Measurements from ENCODE around the gene SRXN1. TPM values are rescaled to one million over a fixed set of nuclear protein-coding genes. Genes with fewer than 3 reads are reported as not detected.
"Not testable (repeated sequence)": the region's sequence is repeated elsewhere in the genome, so short reads cannot be mapped to it uniquely, and the experiment has no call there.

The SRXN1 gene
- total RNA-seq, 1 donor from 2014 or later, result 13.2 TPM

DNA sequence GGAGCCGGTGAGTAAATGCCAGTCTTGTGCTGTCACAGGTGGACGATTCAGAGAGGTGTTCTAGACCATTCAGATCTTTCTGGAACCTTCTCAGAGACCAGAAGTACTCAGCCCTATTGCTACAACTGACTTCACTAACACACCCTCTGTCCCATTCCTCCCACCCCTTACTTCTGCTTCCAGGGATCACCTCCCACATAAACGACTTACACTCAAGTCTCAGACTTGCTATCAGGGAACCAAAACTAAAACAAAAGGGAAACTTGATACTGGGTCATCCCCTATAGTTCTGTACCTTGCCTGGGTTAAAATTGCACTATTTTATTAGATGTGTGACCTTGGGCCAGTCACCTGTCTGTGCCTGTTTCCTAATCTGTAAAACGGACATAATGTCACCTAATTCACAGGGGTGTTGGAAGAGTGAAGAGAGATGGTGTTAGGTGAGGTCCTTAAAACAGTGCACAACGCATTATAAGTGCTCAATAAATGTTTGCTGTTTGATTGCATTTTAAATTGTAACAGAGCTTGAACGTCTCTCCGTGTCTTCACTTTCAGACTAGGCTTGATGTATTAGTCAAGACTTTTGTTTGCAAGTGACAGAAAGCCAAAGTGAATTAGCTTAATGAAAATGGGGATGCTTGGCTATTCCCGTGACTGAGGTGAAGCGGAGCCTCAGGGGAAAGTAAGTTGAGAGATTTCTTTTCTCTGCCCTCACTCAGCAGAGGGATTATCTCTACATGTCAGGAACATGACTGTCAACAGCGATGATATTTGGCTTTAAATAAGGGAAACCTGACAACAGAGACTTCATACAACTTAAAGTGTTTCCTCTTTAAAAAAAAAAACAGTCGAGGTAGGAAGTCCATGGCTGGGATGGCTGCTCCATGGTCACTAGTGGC is 3.0 kb upstream of the SRXN1 start:
- no peak for DNase-seq

DNA sequence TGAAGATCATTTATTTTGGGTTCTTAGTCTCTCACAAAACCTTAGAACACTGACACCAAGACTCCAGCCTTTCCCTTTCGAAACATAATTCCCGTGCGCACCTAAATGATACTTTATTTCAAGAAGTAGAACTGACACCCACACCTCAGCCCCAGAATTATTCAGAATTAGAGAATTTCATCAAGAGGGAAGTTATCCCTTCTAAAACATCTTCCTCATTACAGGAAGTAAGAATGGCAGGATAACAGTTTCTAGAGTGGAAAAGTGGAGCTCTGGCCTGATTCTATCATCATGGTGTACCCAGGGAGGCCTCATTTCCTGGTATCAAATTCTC is 1.4 kb upstream of the SRXN1 start:
- no peak for DNase-seq

DNA sequence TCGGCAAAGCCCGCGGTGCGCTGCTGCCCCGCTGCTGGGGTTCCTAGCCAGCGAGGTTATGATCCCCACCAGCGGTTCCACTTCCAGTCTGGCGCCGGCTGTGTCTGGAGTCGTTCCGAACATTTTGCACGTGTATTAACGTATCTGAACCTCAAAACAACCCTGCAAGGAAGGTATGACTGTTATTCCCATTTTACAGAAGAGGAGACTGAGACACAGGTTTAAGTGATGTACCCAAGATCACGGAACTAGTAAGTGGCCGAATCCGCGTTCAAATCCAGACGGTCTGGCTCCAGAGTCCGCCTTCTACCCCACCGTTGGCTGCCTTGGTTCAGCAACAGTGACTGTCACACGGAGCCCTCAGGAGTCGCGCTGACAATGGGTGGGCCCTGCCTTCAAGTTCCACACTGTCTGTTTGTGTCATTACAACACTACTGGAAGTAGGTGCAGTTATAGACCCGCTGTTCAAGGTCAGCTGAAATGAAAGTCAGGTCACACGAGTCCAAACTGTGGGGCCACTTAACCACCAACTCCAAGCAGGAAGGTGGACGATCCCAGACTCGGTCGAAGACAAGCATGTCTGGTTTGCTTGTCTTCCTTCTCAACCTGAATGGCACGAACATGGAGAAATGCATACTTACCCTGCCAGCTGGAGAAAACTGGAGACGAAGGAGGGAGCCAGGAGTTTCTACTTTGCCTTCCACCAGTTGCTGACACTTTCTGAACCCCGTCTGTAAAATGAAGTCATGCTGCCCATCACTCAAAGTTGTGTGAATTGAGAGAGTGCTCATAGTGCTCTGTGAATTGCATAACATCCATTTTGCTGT is 803 bp upstream of the SRXN1 start:
- DNase-seq, result no peak

DNA sequence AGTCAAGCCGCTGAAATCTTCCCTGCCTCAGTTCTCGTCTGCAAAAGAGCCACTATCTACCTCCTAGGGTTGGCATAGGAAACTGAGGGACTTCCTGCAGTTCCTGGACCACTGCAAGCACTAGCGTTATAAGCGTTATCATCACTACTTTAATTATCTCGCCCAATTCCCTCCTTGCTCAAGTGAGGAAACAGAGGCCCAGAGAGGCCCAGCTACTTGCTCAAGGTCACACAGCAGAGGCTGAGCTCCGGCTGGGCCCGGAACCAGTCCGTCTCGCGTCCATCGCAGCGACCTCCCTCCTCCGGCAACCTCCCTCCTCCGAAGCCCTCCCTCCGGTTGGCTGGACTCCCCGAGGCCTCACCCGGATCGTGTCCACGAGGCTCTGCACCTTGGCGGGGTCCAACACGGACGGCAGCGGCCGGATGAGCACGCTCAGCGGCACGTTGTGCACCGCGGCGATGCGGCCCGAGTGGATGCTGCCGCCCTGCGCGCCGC is 338 bp downstream of the SRXN1 start:
- peak; percentile 38 for DNase-seq

DNA sequence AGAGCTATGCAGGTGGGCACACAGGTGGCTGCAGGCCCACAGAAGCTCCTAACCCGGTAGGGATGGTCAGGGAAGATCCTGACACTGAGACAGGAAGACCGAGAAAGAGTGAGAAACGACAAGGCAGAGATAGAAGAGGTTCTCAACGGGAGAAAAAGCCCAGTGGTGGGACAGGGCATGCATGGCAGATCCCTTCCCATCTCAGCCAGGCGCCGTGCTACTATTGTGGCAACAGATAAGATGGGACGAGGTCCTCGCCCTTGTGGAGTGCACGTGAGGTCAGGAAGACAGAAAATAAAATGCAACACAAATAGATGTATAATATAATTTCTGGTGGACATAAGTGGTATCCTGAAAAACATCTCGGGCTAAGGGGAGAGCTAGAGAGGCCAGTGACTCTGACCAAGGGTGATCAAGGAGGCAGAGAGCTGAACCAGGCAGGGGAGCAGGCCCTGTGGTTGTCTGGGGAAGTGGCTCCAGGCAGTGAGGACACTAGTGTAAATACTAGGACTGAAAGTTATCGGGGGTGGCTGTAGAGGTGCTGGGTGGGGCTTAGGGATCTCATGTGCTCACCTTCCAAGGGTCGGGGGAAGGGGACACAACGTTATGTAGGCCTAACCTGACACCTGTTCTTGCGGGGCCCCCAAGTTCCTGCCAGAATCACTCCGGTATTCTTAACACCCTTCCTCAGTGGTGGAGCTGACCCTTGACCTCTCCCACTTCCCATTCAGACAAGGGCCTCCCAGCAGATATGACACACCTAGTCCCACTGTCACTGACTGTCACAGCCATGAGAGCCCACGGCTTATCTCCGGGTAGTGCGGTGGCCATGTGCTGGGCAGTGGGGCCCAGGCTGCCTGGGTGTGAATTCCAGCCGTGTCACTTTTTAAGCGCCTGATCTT is 1.0 kb downstream of the SRXN1 start:
- no peak for DNase-seq

DNA sequence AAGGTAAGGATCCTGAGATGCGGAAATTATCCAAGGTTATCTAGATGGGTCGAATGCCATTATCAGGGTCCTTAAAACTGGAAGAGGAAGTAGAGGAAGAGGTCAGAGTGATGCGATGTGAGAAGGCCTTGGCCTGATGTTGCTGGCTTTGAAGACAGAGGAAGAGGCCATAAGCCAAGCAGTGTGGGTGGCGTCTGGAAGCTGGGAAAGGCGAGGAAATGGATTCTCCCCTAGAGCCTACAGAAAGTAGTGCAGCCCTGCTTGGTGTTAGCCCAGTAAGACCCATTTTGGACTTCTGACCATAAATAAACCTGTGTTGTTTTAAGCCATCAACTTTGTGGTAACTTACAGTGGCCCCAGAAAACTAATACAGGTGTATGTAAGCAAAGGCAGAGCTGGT is 2.0 kb downstream of the SRXN1 start:
- no peak for DNase-seq

DNA sequence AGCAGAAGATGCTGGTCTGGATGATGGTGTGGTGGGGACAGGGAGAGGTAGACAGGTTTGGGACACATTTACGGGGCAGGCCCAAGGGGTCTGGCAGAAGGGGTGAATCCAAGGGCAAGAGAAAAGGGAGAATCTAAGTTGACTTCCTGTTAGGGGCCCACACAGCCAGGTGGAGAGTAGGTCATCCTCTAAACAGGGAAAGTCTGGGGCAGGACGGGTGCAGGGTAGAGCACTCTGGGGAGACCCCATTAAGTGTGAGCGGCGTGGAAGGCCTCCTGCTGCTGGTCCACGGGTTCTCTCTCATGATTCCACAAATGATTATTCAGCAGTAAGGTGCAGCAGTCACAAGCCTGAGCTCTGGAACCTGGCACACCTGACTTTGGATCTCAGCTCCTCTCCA is 2.7 kb downstream of the SRXN1 start:
- DNase-seq, result no peak

DNA sequence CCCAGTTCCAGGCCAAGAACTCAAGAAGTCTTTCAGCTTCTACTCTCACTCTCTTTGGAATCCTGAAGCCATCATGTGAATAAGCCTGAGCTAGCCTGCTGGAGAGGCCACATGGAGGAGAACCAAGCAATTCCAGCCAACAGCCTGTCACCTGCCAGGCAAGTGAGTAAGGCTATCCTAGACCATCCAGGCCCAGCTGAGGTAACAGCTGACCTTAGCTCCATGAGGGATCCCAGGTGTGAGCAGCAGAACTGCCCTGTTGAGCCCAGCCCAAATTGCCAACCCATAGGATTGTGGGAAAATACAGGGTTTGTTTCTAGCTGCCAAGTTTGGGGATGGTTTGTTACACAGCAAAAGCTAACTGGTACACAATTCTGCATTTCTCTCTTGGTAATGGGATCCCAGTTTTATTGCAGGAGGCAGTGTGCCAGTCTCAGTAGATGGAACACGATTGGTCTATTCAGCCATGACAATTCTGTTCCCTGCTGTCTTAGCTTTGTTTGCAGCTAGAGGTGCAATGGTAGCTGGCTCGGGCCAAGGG is 5.5 kb downstream of the SRXN1 start:
- DNase-seq, result no peak

DNA sequence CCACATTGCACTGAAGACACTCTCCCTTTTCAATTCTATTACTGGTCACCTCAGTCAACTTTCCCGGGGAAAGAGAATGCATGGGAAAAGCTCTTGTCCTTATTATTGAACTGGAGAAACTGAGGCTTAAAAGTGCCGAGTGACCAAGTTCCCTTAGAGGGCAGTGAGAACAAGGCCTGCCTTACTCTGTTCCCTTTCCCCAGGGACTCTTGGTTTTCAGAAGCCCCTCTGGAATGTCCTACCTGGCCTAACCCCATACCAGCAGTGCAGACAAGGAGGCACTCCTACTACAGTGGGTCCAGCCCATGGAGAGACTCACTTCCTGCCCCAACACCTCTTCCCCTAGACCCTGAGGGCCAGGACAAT is 6.1 kb downstream of the SRXN1 start:
- DNase-seq, result no peak

DNA sequence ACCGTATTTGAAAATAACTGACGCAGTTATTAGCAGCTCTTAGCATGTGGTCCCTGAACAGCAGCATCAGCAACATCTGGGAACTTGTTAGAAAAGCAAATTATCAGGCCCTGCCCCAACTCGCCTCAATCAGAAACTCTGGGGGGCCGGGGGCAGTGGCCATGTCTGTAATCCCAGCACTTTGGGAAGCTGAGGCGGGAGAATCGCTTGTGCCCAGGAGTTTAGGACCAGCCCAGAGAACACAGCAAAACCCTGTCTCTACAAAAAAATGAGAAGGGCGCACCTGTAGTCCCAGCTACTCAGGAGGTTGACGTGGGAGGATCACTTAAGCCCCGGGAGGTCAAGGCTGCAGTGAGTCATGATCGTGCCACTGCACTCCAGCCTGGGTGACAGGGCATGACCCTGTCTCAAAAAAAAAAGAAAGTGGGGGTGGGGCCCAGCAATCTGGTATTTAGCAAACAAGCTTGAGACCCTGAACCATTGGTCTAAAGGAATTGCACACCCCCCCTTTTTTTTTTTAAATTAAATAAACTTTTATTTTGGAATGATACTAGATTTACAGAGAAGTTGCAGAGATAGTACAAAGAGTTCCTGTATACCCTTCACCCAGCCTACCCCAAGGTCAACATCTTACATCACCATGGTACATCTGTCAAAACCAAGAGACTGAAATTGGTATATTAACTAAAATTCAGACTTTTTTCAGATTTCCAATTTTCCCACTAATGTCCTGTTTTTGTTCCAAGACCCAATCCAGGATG is 6.7 kb downstream of the SRXN1 start:
- no peak for DNase-seq

DNA sequence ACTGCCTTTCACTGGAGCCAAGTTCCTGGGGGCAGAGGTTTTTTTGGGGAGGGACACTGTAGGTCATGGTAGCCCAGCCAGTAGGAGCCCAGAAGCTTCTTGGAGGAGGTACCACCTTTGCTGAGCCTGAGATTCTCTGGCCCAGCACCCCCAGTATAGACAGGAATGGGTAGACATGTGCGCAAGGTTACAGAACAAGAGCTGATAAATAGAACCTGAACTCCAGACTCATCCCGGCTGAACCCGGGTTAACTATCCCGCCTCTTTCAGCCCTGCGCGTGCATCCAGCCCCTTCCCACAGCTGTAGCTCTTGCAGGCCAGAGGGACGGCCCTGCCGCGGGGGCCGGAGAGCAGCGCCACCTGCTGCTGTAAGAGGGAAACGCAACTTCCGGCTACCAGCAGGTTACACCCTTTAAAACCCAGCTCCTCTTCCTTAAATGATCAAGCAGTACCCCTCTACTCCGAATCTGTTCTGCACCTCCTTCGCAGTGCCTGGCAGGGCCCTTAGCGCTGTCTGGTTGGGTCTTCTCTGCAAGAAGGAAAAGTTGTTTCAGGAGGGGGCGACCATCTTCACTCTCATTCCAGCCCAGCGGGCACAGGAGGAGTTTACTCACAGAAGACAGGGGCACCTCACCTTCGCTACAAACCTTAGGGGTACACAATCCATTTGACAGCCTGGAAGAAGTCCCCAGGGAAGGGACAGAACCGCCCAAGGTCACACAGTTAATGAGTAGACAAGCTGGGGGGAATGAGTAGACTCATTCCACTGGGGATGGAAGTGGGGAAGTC is 7.5 kb downstream of the SRXN1 start:
- DNase-seq, result peak; percentile 91

DNA sequence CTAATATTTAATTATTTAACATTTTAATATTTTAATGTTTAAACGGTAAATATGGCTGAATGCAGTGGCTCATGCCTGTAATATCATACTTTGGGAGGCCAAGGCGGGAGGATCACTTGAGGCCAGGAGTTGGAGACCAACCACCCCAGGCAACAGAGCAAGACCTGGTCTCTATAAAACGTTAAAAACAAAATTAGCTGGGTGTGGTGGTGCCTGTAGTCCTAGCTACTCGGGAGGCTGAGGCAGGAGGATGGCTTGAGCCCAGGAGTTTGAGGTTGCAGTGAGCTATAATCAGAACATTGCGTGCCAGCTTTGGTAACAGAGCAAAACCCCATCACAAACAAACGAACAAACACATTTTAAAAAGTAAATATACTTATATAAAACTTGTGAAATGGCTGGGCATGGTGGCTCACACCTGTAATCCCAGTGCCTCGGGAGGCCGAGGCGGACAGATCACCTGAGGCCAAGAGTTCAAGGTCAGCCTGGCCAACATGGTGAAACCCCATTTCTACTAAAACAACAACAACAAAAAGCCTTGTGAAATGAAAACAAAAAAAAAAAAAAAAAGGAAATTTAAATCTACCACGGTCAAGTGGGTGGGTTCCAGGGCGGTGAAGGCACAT is 8.2 kb downstream of the SRXN1 start:
- DNase-seq, result no peak

DNA sequence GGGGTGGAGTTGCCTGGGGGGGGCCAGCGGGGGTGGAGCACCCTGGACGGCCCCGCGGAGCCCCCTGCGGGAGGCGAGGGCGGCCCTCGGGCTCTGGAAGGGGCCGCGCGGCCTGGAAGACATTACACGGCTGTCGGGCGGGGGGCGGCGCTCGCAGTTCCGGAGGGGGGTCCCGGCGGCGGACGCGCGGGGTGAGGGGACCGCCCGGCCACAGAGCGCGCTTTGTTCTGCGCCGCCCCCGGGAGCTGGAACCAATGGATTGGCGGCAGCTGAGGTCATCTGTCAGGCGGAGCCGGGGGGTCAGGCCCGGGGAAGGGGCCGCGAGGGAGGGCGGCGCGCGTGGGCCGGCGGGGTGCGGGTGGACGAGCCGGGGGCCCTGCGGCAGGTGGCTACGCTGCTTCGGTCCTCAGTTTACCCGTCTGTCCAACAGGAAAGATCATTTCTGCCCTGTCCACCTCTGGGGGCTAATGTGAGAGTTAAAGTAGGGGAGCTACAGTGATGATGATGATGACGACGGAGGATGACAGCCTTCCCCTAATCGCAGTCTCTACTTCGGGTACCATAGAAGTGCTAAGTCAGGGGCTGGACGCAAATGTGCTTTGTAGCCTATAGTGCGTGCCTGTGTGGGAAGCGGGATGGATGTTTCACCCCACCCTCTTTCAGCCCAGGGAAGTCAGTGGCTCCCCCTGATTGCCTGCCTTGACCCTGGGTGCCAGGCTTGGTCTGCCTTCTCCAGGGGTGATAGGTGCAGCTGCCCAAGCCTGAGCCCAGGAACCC is 10.4 kb downstream of the SRXN1 start:
- peak; percentile 79 for DNase-seq

DNA sequence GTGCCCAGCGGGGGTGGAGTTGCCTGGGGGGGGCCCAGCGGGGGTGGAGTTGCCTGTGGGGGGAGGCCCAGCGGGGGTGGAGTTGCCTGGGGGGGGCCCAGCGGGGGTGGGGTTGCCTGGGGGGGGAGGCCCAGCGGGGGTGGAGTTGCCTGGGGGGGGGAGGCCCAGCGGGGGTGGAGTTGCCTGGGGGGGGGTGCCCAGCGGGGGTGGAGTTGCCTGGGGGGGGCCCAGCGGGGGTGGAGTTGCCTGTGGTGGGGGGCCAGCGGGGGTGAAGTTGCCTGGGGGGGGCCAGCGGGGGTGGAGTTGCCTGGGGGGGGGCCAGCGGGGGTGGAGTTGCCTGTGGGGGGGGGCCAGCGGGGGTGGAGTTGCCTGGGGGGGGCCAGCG is 11.0 kb downstream of the SRXN1 start:
- not testable (repeated sequence) for DNase-seq

DNA sequence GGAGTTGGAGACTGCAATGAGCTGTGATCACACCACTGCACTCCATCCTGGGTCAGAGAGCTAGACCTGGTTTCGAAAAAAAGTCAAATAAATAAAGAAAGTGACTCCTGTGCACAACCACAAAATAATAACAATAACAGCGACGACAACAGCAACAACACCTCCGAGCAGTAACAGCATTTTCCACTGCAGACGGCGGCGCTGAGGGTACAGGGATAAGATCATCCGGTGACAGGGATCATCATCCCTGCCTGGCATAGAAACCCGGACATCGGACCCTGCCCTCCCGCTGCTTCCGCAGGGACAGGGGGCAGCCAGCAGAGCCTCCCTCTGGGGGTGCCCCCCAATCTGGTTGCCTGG is 11.5 kb downstream of the SRXN1 start:
- no peak for DNase-seq

DNA sequence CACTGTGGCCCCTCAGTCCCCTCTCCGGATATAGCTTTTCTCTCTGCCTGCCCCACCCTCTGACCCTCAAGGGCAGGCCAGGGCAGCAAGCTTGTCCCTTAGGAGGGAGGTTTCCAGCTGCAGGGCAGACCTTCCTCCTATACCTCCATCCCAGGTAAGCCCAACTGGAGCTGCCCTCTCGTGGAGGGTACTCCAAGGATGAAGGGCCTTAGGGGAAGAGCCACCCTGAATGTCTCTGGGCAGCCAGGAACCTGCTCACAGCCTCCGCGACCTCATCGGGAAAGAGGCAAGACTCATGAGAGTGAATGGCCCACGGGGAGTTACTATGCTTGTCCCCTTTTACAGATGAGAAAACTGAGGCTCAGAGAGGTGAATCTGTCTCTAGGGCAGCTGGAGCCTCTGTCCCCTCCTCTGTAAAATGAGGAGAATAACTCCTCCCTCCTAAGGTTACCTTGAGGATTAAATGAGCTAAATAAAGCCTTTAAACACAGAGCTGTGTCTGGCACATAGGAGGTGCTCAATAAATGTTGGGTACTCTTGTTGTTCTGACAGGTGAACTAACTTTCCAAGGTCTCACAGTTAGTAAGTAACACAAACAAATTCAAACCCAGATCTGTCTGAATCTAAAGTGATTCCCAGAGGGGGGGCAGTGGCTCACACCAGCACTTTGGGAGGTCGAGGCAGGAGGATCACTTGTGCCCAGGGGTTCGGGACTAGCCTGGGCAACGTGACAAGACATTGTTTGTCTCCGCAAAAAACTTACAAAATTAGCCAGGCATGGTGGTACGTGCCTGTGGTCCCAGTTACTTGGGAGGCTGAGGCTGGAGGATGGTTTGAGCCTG is 12.1 kb downstream of the SRXN1 start:
- DNase-seq, result no peak

DNA sequence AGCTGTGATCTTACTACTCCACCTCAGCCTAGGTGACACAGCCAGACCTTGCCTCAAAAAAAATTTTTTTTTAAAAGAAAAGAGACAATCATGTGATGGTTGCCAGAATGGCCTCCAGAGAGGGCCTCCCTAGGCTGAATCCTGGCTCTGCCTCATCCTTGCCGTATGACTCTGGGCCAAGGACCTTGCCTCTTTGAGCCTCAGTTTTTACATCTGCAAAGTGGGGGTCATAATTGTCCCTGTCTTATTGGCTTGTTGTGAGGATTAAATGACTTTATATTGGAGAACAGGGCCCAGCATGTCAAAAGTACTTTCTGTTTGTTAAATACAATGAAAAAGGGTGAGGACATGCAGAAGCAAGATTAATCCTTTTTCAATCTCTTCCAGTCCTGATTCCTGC is 14.4 kb downstream of the SRXN1 start:
- DNase-seq, result no peak

DNA sequence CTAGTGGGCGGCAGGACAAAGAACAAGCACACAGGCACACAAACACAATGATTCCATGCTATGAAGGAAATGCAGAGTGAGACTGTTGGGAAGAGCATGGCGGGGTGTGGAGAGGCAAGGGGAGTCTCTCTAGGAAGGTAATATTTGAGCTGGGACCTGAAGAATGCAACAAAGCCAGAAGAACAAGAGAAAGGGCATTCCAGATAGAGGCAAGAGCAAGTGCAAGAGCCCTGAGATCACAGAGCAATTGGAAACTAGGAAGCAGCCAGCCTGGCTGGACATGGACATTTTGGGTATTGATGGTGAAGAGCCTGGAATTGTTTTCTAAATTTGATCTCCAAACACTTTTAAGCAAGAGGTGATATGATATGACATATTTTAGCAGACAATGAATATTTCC is 15.4 kb downstream of the SRXN1 start:
- no peak for DNase-seq

Measured in tongue (tissue), 2 donors.